ENCODE results near the gene FXR2. TPM values are rescaled to one million over a fixed set of nuclear protein-coding genes. Genes with fewer than 3 reads are reported as not detected.

The FXR2 gene
- 10 to 100 TPM in 5 of 6 donors, 1 to 10 TPM in 1; 7.8 to 20.1 (median 12.5) TPM for polyA plus RNA-seq (ENCODE audit: low read depth in 6 of 6)

DNA sequence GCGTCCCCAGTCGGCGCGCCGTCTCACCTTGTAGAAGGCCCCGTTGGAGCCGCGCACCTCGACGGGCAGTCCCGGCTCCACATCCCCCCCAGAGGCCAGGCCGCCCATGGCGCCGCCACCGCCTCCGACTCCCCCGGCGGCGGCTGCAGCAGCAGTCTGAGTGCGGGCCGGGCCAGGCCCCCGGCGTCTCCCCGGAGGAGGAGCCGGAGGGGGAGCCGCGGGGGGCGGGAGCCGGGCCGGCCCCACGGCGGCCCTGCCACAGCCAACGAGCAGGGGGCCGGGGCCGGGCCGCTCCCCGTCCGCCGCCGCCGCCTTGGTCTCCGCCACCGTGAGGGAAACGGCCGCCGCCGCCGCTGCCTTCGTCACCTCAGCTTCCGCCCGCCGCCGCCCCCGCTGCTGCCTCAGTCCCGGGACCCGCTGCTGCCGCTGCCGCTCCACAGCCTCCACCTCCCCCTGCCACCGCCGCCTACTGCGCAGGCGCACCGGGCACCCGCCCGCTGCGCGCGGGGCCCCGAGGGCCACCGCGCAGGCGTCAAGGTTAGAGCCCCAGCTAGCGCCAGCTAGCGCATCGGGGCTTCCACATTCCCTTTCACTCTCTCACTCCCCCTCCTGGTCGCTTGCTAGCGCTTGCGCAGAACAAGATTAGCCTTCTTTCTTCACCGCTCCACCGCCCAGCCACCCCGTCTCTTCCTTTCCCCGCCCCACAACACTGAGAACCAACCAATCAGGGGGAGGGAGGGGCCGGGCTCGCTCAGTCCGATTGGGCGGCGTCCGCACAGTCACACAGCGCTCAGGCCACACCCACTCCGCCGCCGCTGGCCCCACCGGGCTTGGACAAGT lies at the start of gene FXR2:
Gene FXR2, minus strand, starts transcription at position 473 of the 840 bp plus-strand sequence. Its CDS starts 365 bp downstream, at position 108.
- Mint-ChIP-seq H3K27me3 (peaks cover 0 to 4% (median 0%) of the 10 kb centered on the region in 3 donors), H3K4me3 (peak within 1 kb of the TSS; percentile 82 to 98 (median 94)), H3K9me3 (no peaks in the 10 kb centered on the region), H3K27ac (peak within 1 kb of the TSS; percentile 84 to 99 (median 98)), H3K4me1 (peaks cover 30 to 39% (median 31%) of the 10 kb centered on the region in 3 donors), H3K36me3 (no peaks in the 10 kb centered on the region)
- peak; percentile 99 for DNase-seq
- peak; percentile 85 to 87 for ATAC-seq (ENCODE audit: low read depth in 2 of 2)

- Mint-ChIP-seq H3K4me1 (peaks cover 0 to 8% (median under 1%) of the 10 kb centered on the region in 3 donors), H3K4me3 (no peak overlapping the region), H3K9me3 (no peaks in the 10 kb centered on the region), H3K27ac (peak overlapping the region in 1 of 6 donors; percentile 49), H3K27me3 (peaks cover 11 to 33% (median 18%) of the 10 kb centered on the region in 3 donors), H3K36me3 (no peaks in the 10 kb centered on the region)
- ATAC-seq (ENCODE audit: low read depth in 2 of 2) (no peak), DNase-seq (no peak)
These were observed 42.4 kb upstream of the FXR2 start for GRCh38 chr17:7656958-7657609.

GRCh38 chr17:7655541-7655840 lies 40.8 kb upstream of the FXR2 start:
- peaks cover 13 to 48% (median 33%) of the 10 kb centered on the region in 3 donors for H3K27me3 Mint-ChIP-seq
- H3K27ac Mint-ChIP-seq: no peak overlapping the region
- no peaks in the 10 kb centered on the region for H3K9me3 Mint-ChIP-seq
- DNase-seq: no peak
- H3K36me3 Mint-ChIP-seq: no peaks in the 10 kb centered on the region
- H3K4me1 Mint-ChIP-seq: peaks cover 9 to 18% (median 9%) of the 10 kb centered on the region in 3 donors
- peak in 1 of 2 donors; percentile 21 for ATAC-seq (ENCODE audit: low read depth in 2 of 2)
- no peak overlapping the region for H3K4me3 Mint-ChIP-seq

DNA sequence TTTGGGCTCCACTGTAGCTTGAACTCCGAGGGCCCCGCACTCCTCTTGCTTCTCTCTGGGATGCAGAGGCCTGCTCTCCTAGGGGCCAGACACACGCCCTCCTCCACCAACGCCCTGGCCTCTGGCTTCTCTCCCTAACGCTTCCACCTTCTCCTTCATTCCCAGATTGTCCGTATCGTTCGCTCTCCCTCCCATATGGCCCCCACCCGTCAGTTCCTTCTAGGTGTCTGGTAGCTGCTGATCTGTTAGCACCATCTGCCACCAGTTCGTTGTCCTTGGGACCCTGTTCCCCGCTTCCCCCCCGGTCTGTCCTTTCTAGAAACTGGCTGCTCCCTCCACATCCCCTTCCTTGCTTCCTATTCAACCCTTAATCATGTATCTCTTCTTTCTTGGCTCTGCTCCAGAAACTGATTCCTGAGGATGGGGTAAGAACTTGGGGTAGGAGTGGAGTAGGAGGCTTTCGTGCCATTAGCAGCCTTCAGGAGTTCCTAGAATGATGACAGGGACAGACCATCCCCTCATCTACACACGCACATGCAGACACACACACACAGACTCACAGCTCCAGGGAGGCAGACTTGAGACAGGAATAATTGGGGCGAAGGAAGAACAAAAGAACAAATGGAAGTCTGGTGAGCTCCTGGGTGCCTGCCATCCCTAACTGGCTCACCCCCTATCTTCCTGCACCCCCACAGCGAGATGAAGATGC lies 40.3 kb upstream of the FXR2 start:
- H3K4me3 Mint-ChIP-seq: peak overlapping the region in 1 of 8 donors; percentile 64
- H3K27me3 Mint-ChIP-seq: peaks cover 18 to 53% (median 38%) of the 10 kb centered on the region in 3 donors
- peaks cover 14 to 23% (median 14%) of the 10 kb centered on the region in 3 donors for H3K4me1 Mint-ChIP-seq
- no peaks in the 10 kb centered on the region for H3K9me3 Mint-ChIP-seq
- H3K36me3 Mint-ChIP-seq: no peaks in the 10 kb centered on the region
- H3K27ac Mint-ChIP-seq: peak overlapping the region in 2 of 6 donors; percentile 5 to 18
- no peak for ATAC-seq (ENCODE audit: low read depth in 2 of 2)
- no peak for DNase-seq

- peaks cover 21 to 57% (median 50%) of the 10 kb centered on the region in 3 donors for H3K27me3 Mint-ChIP-seq
- no peak for DNase-seq
- H3K36me3 Mint-ChIP-seq: no peaks in the 10 kb centered on the region
- no peaks in the 10 kb centered on the region for H3K9me3 Mint-ChIP-seq
- peaks cover 17 to 26% (median 18%) of the 10 kb centered on the region in 3 donors for H3K4me1 Mint-ChIP-seq
- ATAC-seq (ENCODE audit: low read depth in 2 of 2): no peak
- peak overlapping the region in 6 of 8 donors; percentile 37 to 90 (median 69) for H3K4me3 Mint-ChIP-seq
- peak overlapping the region in 1 of 6 donors; percentile 49 for H3K27ac Mint-ChIP-seq
These were observed 38.0 kb upstream of the FXR2 start for GRCh38 chr17:7652388-7653356.

- H3K27ac Mint-ChIP-seq: peak overlapping the region in 1 of 6 donors; percentile 49
- peaks cover 21 to 58% (median 55%) of the 10 kb centered on the region in 3 donors for H3K27me3 Mint-ChIP-seq
- H3K4me3 Mint-ChIP-seq: peak overlapping the region in 7 of 8 donors; percentile 39 to 90 (median 68)
- ATAC-seq (ENCODE audit: low read depth in 2 of 2) (no peak), DNase-seq (no peak)
- H3K4me1 Mint-ChIP-seq: peaks cover 17 to 22% (median 18%) of the 10 kb centered on the region in 3 donors
- no peaks in the 10 kb centered on the region for H3K9me3 Mint-ChIP-seq
- no peaks in the 10 kb centered on the region for H3K36me3 Mint-ChIP-seq
These were observed 37.1 kb upstream of the FXR2 start for GRCh38 chr17:7651665-7652387.

DNA sequence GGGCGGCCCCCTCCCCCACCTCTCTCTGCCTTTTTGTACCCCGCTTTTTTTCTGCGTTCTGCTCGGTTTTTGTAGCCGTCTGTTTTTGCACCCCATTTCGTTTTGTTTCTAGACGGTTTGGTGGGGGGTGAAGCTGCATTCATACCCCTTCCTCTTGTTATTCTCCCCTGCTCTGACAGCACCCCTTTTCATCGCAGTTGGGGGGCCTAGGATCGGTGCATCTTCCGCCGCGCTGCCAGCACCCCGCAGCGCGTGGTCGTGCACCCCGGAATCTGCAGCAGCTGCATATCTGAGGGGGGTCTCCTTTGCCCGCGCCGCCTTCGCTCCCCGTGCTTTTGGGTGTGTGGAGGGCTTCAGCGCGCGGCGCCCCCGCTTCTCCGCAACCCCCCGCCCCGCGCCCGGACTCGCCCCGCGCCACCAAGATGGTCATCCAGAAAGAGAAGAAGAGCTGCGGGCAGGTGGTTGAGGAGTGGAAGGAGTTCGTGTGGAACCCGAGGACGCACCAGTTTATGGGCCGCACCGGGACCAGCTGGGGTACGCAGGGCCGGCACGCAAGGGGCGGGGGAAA lies 36.5 kb upstream of the FXR2 start:
- H3K4me1 Mint-ChIP-seq: peaks cover 17 to 22% (median 19%) of the 10 kb centered on the region in 3 donors
- no peaks in the 10 kb centered on the region for H3K9me3 Mint-ChIP-seq
- no peaks in the 10 kb centered on the region for H3K36me3 Mint-ChIP-seq
- peak overlapping the region in 2 of 6 donors; percentile 46 to 68 for H3K27ac Mint-ChIP-seq
- DNase-seq (no peak), ATAC-seq (ENCODE audit: low read depth in 2 of 2) (peak in 1 of 2 donors; percentile 3)
- H3K27me3 Mint-ChIP-seq: peaks cover 21 to 65% (median 62%) of the 10 kb centered on the region in 3 donors
- H3K4me3 Mint-ChIP-seq: peak overlapping the region; percentile 82 to 96 (median 86)

DNA sequence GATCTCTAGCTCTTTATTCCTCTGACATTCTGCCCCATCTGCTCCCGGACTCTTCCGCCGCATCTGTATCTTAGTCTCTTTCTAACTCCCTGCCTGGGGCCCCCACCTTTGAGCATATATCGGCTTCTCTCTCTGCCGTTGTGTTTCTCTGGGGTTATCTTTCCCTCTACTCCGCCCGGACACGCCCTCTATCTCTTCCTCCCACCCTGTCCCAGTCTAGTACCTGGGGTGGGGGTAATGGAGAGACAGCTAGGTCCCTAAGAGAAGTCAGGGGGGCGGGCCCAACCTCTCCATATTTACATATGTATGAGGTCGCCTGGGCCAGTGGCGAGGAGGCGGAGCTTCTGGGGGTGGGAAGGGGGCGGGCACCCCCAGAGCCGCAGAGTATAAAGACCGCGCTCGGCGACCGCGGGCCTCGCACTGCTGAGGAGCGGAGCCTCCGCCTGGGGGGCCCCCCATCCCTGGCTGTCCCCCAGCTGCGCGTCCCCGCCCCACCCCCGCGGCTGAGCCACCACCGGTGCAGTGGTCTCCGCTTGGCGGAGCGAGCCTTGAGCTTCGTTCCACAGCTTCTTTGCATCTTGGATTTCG lies 35.9 kb upstream of the FXR2 start, which contains the start of gene ATP1B2:
Gene ATP1B2, plus strand, starts transcription at position 418 of the 588 bp plus-strand sequence. CDS start 593 bp downstream, outside the sequence.
- DNase-seq: peak; percentile 68
- ATAC-seq (ENCODE audit: low read depth in 2 of 2): peak; percentile 91 to 92
- Mint-ChIP-seq H3K27ac (peak within 1 kb of the TSS in 5 of 6 donors; percentile 46 to 88 (median 61)), H3K4me1 (peaks cover 17 to 22% (median 20%) of the 10 kb centered on the region in 3 donors), H3K27me3 (peaks cover 21 to 69% (median 67%) of the 10 kb centered on the region in 3 donors), H3K4me3 (peak within 1 kb of the TSS; percentile 84 to 96 (median 90)), H3K36me3 (no peaks in the 10 kb centered on the region), H3K9me3 (no peaks in the 10 kb centered on the region)

- ATAC-seq (ENCODE audit: low read depth in 2 of 2) (no peak), DNase-seq (no peak)
- H3K4me1 Mint-ChIP-seq: peaks cover 23 to 27% (median 23%) of the 10 kb centered on the region in 3 donors
- H3K27ac Mint-ChIP-seq: no peak overlapping the region
- peaks cover 10 to 48% (median 35%) of the 10 kb centered on the region in 3 donors for H3K27me3 Mint-ChIP-seq
- H3K36me3 Mint-ChIP-seq: no peaks in the 10 kb centered on the region
- H3K9me3 Mint-ChIP-seq: no peaks in the 10 kb centered on the region
- H3K4me3 Mint-ChIP-seq: peak overlapping the region in 1 of 8 donors; percentile 40
These were observed 32.3 kb upstream of the FXR2 start for GRCh38 chr17:7647018-7647417.

- no peak for DNase-seq
- Mint-ChIP-seq H3K9me3 (peaks cover 0 to 4% (median 0%) of the 10 kb centered on the region in 7 donors), H3K27me3 (peaks cover 10 to 44% (median 30%) of the 10 kb centered on the region in 3 donors), H3K4me1 (peaks cover 22 to 27% (median 23%) of the 10 kb centered on the region in 3 donors), H3K4me3 (no peak overlapping the region), H3K27ac (no peak overlapping the region), H3K36me3 (no peaks in the 10 kb centered on the region)
- ATAC-seq (ENCODE audit: low read depth in 2 of 2): no peak
These were observed 31.8 kb upstream of the FXR2 start for GRCh38 chr17:7646457-7646856.

DNA sequence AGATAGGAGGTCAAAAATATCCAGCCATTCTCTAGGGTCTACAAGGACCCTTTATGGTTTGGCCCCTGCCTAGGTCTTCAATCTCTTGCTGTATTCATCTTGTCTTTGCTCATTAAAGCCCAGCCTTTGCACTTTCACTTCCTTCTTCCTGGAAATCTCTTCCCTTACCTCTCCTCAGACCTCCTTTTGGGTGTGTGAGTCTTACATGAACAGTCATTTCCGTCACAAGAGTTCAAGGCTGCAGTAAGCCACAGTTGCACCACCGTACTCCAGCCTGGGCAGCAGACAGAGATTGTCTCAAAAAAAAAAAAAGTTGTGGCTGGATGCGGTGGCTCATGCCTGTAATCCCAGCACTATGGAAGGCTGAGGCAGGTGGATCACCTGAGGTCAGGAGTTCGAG lies 30.1 kb upstream of the FXR2 start:
- Mint-ChIP-seq H3K27me3 (peaks cover under 1 to 27% (median 14%) of the 10 kb centered on the region in 3 donors), H3K4me1 (peaks cover 6 to 14% (median 7%) of the 10 kb centered on the region in 3 donors), H3K9me3 (peaks cover 0 to 4% (median 0%) of the 10 kb centered on the region in 7 donors), H3K36me3 (no peaks in the 10 kb centered on the region), H3K27ac (peak overlapping the region in 1 of 6 donors; percentile 13), H3K4me3 (peak overlapping the region in 1 of 8 donors; percentile 51)
- peak; percentile 40 to 47 for ATAC-seq (ENCODE audit: low read depth in 2 of 2)
- no peak for DNase-seq
